Osteocyte (in vitro differentiated cells): ENCODE measurements around the gene NDUFS3. TPM values are rescaled to one million over a fixed set of nuclear protein-coding genes. Genes with fewer than 3 reads are reported as not detected.

Experiments used
- DNase-seq: peaks from one replicate; pipeline ENCODE4 v3.0.0; 2021; ENCODE audit warnings: mixed read lengths; ENCODE audit not compliant: unreplicated experiment; ENCODE audit errors: extremely low spot score
- H3K27ac Mint-ChIP-seq: one replicate; pipeline ENCODE4 v1.8.0; 2021; ENCODE audit warnings: mild to moderate bottlenecking, mixed read lengths; ENCODE audit not compliant: unreplicated experiment
- H3K27me3 Mint-ChIP-seq: one replicate; pipeline ENCODE4 v1.8.0; 2021; ENCODE audit warnings: mixed read lengths; ENCODE audit not compliant: unreplicated experiment
- H3K36me3 Mint-ChIP-seq: one replicate; pipeline ENCODE4 v1.8.0; 2021; ENCODE audit warnings: mixed read lengths; ENCODE audit not compliant: unreplicated experiment
- H3K4me1 Mint-ChIP-seq: one replicate; pipeline ENCODE4 v1.8.0; 2021; ENCODE audit warnings: mixed read lengths; ENCODE audit not compliant: unreplicated experiment
- H3K4me3 Mint-ChIP-seq: one replicate; pipeline ENCODE4 v1.8.0; 2021; ENCODE audit warnings: mild to moderate bottlenecking, moderate library complexity, mixed read lengths; ENCODE audit not compliant: unreplicated experiment
- H3K9me3 Mint-ChIP-seq: one replicate; pipeline ENCODE4 v1.8.0; 2021; ENCODE audit warnings: mixed read lengths; ENCODE audit not compliant: unreplicated experiment
- CTCF ChIP-seq: fragments of 200-600 bp; sonication (generic); IDR thresholded peaks from 2 replicates; pipeline ENCODE4 v1.5.0; 2021; ENCODE audit warnings: antibody characterized with exemption, mild to moderate bottlenecking, moderate library complexity
- total RNA-seq: library from RNA; stranded (reverse); gene quantifications from 2 replicates; pipeline ENCODE4 v1.2.1, GENCODE V29; 2021

Gene NDUFS3
- total RNA-seq, 1 donor from 2014 or later = 105 TPM

GRCh38 chr11:47573321-47573720 lies 5.6 kb upstream of the NDUFS3 start:
- Mint-ChIP-seq H3K9me3 (no peaks in the 10 kb centered on the region), H3K4me3 (no peak overlapping the region), H3K27me3 (no peaks in the 10 kb centered on the region), H3K27ac (no peak overlapping the region), H3K4me1 (peaks cover 37% of the 10 kb centered on the region), H3K36me3 (peaks cover 22% of the 10 kb centered on the region)
- DNase-seq = no peak
- no peak for TF ChIP-seq CTCF

GRCh38 chr11:47577460-47578041 lies 1.3 kb upstream of the NDUFS3 start:
- Mint-ChIP-seq H3K4me1 (peaks cover 42% of the 10 kb centered on the region), H3K9me3 (no peaks in the 10 kb centered on the region), H3K4me3 (peak overlapping the region; percentile 100), H3K27ac (peak overlapping the region; percentile 100), H3K27me3 (no peaks in the 10 kb centered on the region), H3K36me3 (peaks cover 23% of the 10 kb centered on the region)
- TF ChIP-seq CTCF = no peak
- DNase-seq = no peak

- no peak for DNase-seq
- no peaks in the 10 kb centered on the region for H3K27me3 Mint-ChIP-seq
- H3K4me1 Mint-ChIP-seq = peaks cover 11% of the 10 kb centered on the region
- H3K36me3 Mint-ChIP-seq = peaks cover 26% of the 10 kb centered on the region
- TF ChIP-seq CTCF = no peak
- no peaks in the 10 kb centered on the region for H3K9me3 Mint-ChIP-seq
- no peak overlapping the region for H3K27ac Mint-ChIP-seq
- no peak overlapping the region for H3K4me3 Mint-ChIP-seq
Measured at GRCh38 chr11:47583844-47584243, 5.0 kb downstream of the NDUFS3 start.

DNA sequence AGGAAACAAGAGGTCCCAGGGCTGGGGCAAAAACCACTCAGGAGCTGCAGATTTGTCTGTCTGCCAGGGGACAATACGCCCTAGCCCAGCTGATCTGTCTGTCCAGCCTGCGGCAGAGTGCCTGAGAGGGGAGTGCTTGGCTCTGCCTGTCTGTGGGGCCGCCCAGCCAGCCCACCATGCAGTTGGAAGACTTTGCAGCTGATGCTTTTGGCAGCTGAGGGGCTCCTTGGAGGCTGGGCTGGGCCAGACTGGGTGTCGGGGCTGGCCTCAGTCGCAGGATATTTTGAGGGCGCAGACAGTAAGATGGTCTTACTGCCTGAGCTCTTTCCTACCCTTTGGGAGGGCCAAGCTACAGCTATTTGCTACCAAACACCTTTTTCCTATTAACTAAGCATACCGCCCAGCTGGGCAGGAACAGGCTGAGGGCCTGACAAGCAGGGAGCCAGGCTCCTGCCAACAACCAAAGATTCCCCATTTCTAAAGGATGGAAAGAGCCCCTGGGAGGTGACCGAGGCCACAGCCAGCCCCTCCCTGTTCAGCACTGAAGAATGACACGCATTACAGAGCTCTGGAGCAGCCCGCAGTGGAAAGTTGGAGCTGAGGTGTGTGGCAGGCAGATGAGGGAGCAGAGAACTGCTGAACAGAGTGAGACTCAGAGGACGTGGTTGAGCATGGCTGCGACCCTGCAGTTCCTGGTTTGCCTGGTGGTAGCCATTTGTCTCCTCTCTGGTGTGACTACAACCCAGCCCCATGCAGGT lies 7.4 kb downstream of the NDUFS3 start, which contains the start of gene FAM180B:
TSS of gene FAM180B (plus strand) at position 581 of the 758 bp plus-strand sequence. CDS start at position 672, 91 bp downstream.
- DNase-seq = no peak
- no peak within 1 kb of the TSS for H3K4me3 Mint-ChIP-seq
- peak within 1 kb of the TSS; percentile 55 for H3K27ac Mint-ChIP-seq

More for the DNA sequence above, 7.4 kb downstream of the NDUFS3 start, which contains the start of gene FAM180B:
- Mint-ChIP-seq H3K27me3 (no peaks in the 10 kb centered on the region), H3K4me1 (no peaks in the 10 kb centered on the region), H3K36me3 (peaks cover 22% of the 10 kb centered on the region), H3K9me3 (no peaks in the 10 kb centered on the region)
- TF ChIP-seq CTCF = no peak
